Lung (tissue), 12 donors: ENCODE results near the gene C3orf52. TPM values are rescaled to one million over a fixed set of nuclear protein-coding genes. Genes with fewer than 3 reads are reported as not detected.

ENCODE experiments used
- ATAC-seq: fragments of 200-7000 bp; cut with Tn5 transposase; one replicate; pipeline ENCODE4 v1.9.1; 2020; ENCODE audit warnings: moderate number of reproducible peaks; ENCODE audit not compliant: insufficient read depth, low FRiP score
- DNase-seq, 3 donors: peaks; one replicate each; pipeline ENCODE4 v3.0.0-alpha.2; 2013 to 2017
- H3K27ac ChIP-seq, 2 donors: one replicate each; pipeline ENCODE4 v1.5.1; 2013; ENCODE audit warnings: mild to moderate bottlenecking in 2 of 2, moderate library complexity in 2 of 2, control low read depth in 1 of 2, inconsistent platforms in 1 of 2, low read depth in 1 of 2, low read length in 1 of 2
- H3K27me3 ChIP-seq, 3 donors: one replicate each; pipeline ENCODE4 v1.5.1; 2013; ENCODE audit warnings: low read length in 2 of 3; ENCODE audit not compliant: control insufficient read depth in 3 of 3, insufficient read depth in 3 of 3
- H3K36me3 ChIP-seq, 4 donors: one replicate each; pipeline ENCODE4 v1.5.1; 2013; ENCODE audit warnings: low read length in 4 of 4, mild to moderate bottlenecking in 1 of 4, moderate library complexity in 1 of 4; ENCODE audit not compliant: control insufficient read depth in 4 of 4, insufficient read depth in 4 of 4
- H3K4me1 ChIP-seq, 5 donors: one replicate each; pipeline ENCODE4 v1.5.1; 2013; ENCODE audit warnings: low read length in 5 of 5, mild to moderate bottlenecking in 2 of 5, moderate library complexity in 1 of 5; ENCODE audit not compliant: control insufficient read depth in 5 of 5, insufficient read depth in 5 of 5
- H3K4me3 ChIP-seq: one replicate; pipeline ENCODE4 v1.5.1; 2013; ENCODE audit warnings: mild to moderate bottlenecking, control low read depth, moderate library complexity
- H3K9ac ChIP-seq, 2 donors: one replicate each; pipeline ENCODE4 v1.5.1; 2013; ENCODE audit warnings: low read length in 2 of 2, control low read depth in 1 of 2; ENCODE audit not compliant: insufficient read depth in 1 of 2
- H3K9me3 ChIP-seq, 4 donors: one replicate each; pipeline ENCODE4 v1.5.1; 2013; ENCODE audit warnings: low read length in 3 of 4, mild to moderate bottlenecking in 1 of 4, moderate library complexity in 1 of 4; ENCODE audit not compliant: control insufficient read depth in 4 of 4, insufficient read depth in 3 of 4
- WGBS, 2 donors: extraction: QIAGEN DNeasy Blood & Tissue Kit; methylation state at CpG; one replicate each; pipeline ENCODE4 v1.1.7; 2013; 5-methylcytosine and 5-hydroxymethylcytosine counted together
- polyA plus RNA-seq, 2 donors: library from polyadenylated mRNA; stranded (reverse); fragments of 200-250 nt; gene quantifications; one replicate each; pipeline ENCODE4 v1.2.1, GENCODE V29; 2013
- total RNA-seq, 2 donors: library from RNA; depleted of rRNA in 1 of 2; stranded (reverse); fragments of >200 nt in 1 of 2; gene quantifications; one replicate each; pipeline ENCODE4 v1.2.1, GENCODE V29; 2014 to 2021
- TF ChIP-seq, protein P1 (sequence below): IDR thresholded peaks from 2 replicates; pipeline ENCODE4 v1.5.1; 2012; ENCODE audit warnings: mild to moderate bottlenecking; ENCODE audit errors: control extremely low read depth, extremely low read depth
- donor health status: control.
- donor health status: control.
- donor health status: Bipolar disorder and iron deficiency.
- donor health status: healthy.
- donor health status: DM: yes; HTN: yes; CAD: no.

The C3orf52 gene
- total and polyA plus RNA-seq, 4 donors = 6.5 to 22.4 (median 14.5) TPM

DNA sequence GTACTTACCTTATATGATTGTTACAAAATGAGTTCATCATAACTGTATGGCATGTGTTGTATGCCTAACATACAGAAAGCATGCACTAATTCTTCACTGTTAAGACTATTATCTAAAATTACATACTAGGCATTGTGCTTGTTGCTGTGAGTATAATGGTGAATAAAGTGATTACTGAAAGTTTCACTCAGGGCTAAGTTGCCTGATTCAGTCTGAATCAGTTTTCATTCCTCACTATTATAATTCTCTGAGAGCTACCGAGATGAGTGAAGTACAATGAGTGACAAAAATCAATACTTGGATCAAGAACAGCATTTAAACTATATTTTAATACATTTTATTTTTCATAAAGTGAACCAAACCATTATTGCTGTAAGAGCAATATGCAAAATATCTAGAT lies 54.4 kb downstream of the C3orf52 start:
- Histone ChIP-seq H3K36me3 (no peaks in the 10 kb centered on the region), H3K27ac (no peak overlapping the region), H3K9ac (no peak overlapping the region), H3K9me3 (no peaks in the 10 kb centered on the region), H3K4me3 (no peak overlapping the region), H3K4me1 (no peaks in the 10 kb centered on the region), H3K27me3 (no peaks in the 10 kb centered on the region)
- TF ChIP-seq, protein P1, sequence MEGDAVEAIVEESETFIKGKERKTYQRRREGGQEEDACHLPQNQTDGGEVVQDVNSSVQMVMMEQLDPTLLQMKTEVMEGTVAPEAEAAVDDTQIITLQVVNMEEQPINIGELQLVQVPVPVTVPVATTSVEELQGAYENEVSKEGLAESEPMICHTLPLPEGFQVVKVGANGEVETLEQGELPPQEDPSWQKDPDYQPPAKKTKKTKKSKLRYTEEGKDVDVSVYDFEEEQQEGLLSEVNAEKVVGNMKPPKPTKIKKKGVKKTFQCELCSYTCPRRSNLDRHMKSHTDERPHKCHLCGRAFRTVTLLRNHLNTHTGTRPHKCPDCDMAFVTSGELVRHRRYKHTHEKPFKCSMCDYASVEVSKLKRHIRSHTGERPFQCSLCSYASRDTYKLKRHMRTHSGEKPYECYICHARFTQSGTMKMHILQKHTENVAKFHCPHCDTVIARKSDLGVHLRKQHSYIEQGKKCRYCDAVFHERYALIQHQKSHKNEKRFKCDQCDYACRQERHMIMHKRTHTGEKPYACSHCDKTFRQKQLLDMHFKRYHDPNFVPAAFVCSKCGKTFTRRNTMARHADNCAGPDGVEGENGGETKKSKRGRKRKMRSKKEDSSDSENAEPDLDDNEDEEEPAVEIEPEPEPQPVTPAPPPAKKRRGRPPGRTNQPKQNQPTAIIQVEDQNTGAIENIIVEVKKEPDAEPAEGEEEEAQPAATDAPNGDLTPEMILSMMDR = no peak
- no peak for DNase-seq
- WGBS, 2 donors = 86 to 97% methylated on average over 1 of the region's 1 CpG
- no peak for ATAC-seq

DNA sequence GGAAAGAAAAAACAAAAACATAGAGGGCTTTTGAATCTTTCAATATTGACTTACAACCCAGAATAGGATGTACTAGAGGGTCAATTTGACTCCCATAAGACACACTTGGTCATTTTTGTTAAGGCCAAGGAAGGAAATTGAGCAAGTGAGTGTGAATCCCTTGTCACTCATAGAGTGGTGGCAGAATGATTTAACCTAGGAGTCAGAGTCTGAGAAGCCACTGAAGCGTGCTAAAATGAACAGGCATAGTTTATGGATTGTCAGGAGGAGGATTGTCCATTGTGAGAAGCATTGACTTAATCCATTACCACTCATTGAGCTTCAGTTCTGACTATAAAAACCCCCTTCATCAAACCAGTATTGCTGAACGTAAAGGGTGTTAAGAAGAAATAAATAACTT lies 55.1 kb downstream of the C3orf52 start:
- H3K4me1 ChIP-seq = no peaks in the 10 kb centered on the region
- H3K9me3 ChIP-seq = no peaks in the 10 kb centered on the region
- no peak overlapping the region for H3K4me3 ChIP-seq
- ATAC-seq (no peak), DNase-seq (no peak)
- H3K27ac ChIP-seq = no peak overlapping the region
- no peaks in the 10 kb centered on the region for H3K36me3 ChIP-seq
- H3K27me3 ChIP-seq = no peaks in the 10 kb centered on the region
- TF ChIP-seq, protein P1 = no peak
- WGBS, 2 donors = 88 to 90% methylated on average over 2 of the region's 2 CpGs
- no peak overlapping the region for H3K9ac ChIP-seq

DNA sequence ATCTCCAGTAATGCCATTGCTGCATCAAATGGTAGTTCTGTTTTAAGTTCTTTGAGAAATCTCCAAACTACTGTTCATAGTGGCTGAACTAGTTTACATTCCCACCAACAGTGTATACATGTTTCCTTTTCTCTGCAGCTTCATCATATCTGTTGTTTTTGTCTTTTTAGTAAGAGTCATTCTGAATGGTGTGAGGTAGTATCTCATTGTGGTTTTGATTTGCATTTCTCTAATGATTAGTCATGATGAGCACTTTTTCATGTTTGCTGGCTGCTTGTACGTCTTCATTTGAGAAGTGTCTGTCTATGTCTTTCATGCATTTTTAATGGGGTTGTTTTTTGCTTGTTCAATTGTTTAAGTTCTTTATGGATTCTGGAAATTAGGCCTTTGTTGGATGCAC lies 57.1 kb downstream of the C3orf52 start:
- WGBS, 2 donors = 94 to 100% methylated on average over 1 of the region's 1 CpG
- no peaks in the 10 kb centered on the region for H3K4me1 ChIP-seq
- no peaks in the 10 kb centered on the region for H3K27me3 ChIP-seq
- no peaks in the 10 kb centered on the region for H3K9me3 ChIP-seq
- H3K36me3 ChIP-seq = no peaks in the 10 kb centered on the region
- no peak overlapping the region for H3K9ac ChIP-seq
- ATAC-seq (no peak), DNase-seq (no peak)
- no peak overlapping the region for H3K4me3 ChIP-seq
- H3K27ac ChIP-seq = no peak overlapping the region
- TF ChIP-seq, protein P1 = no peak

DNA sequence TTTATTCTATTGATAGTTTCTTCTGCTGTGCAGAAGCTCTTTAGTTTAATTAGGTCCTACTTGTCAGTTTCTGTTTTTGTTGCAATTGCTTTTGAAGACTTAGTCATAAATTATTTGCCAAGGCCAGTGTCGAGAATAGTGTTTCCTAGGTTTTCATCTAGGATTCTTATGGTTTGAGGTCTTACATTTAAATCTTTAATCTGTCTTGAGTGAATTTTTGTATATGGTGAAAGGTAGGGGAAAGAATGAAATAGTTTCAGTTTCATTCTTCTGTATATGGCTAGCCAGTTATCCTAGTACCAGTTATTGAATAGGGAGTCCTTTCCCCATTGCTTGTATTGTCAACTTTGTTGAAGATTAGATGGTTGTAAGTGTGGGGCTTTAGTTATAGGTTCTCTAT lies 57.5 kb downstream of the C3orf52 start:
- H3K36me3 ChIP-seq = no peaks in the 10 kb centered on the region
- no peak overlapping the region for H3K4me3 ChIP-seq
- TF ChIP-seq, protein P1 = no peak
- no peaks in the 10 kb centered on the region for H3K27me3 ChIP-seq
- ATAC-seq = no peak
- H3K9ac ChIP-seq = no peak overlapping the region
- no peaks in the 10 kb centered on the region for H3K4me1 ChIP-seq
- H3K27ac ChIP-seq = no peak overlapping the region
- DNase-seq = no peak
- WGBS, 2 donors = 75 to 80% methylated on average over 1 of the region's 1 CpG
- H3K9me3 ChIP-seq = peaks cover 0 to 2% (median 0%) of the 10 kb centered on the region in 4 donors
